ENCODE data around the gene PLEKHN1.

DNA sequence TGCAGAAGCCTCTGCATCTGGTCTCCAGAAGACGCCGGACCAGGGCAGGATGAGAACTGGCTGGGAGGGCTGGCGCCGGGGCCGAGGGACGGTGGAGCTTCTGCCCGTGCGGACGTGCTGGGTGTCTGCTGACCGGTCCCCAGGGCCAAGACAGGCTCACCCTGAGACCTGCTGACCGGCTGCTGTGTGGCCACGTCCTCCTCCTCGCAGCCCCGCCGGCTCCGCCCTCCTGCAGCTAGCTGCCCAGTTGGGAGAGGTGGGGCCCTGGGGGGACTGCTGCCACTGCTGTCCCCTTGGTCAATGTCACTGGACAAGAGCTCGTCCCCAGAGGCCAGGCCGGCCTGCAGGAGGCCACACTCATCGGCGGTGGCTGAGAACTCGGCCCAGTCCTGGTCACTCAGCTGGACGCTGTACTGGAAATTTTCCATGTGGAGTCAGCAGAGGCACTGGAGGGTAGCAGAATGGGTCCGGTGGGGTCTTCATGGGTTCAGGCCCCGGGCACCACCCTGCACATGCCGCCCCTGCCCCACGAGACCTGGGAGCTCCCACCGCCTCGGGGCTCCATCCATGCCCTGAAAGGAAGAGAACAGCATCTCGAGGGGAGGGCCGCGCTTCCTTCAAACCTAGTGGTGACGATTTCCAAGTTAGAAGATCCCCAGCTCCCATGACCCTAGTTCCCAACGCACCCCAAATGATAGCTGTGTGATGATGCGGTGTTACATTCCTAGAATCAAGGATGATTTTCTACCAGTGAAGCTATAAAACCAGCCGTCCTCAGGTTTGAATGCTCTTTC lies 14.5 kb downstream of the PLEKHN1 start:
- TF ChIP-seq TARDBP (IDR thresholded peaks at IDR 0.05) (no peak), SP1 (IDR thresholded peaks at IDR 0.05) (no peak)

Measured in HEK293T (cell line).